ENCODE results near the gene SFTA2.
"Not testable (repeated sequence)": the region's sequence is repeated elsewhere in the genome, so short reads cannot be mapped to it uniquely, and the experiment has no call there.

SFTA2 gene

GRCh38 chr6:30932665-30933365 lies 845 bp upstream of the SFTA2 start:
- TF ChIP-seq CTCF (IDR thresholded peaks at IDR 0.05) = no peak
- TF ChIP-seq ZFX (IDR thresholded peaks at IDR 0.05; ENCODE audit: borderline replicate concordance) = no peak
- H3K27ac ChIP-seq = no peak overlapping the region

GRCh38 chr6:30931272-30931671 lies 698 bp downstream of the SFTA2 start:
- no peak overlapping the region for H3K27ac ChIP-seq
- no peak for TF ChIP-seq CTCF (IDR thresholded peaks at IDR 0.05)
- no peak for TF ChIP-seq ZFX (IDR thresholded peaks at IDR 0.05; ENCODE audit: borderline replicate concordance)

- TF ChIP-seq ZFX (IDR thresholded peaks at IDR 0.05; ENCODE audit: borderline replicate concordance) (no peak), CTCF (IDR thresholded peaks at IDR 0.05) (no peak)
- H3K27ac ChIP-seq = no peak overlapping the region
Measured at GRCh38 chr6:30930506-30930905, 1.5 kb downstream of the SFTA2 start.

GRCh38 chr6:30928677-30929076 lies 3.3 kb downstream of the SFTA2 start:
- no peak for TF ChIP-seq ZFX (IDR thresholded peaks at IDR 0.05; ENCODE audit: borderline replicate concordance)
- TF ChIP-seq CTCF (IDR thresholded peaks at IDR 0.05) = no peak
- H3K27ac ChIP-seq = no peak overlapping the region

- not testable (repeated sequence) for H3K27ac ChIP-seq
Measured at GRCh38 chr6:30927080-30927479, 4.9 kb downstream of the SFTA2 start.

- TF ChIP-seq CTCF (IDR thresholded peaks at IDR 0.05) (no peak), ZFX (IDR thresholded peaks at IDR 0.05; ENCODE audit: borderline replicate concordance) (no peak)
- no peak overlapping the region for H3K27ac ChIP-seq
Measured at GRCh38 chr6:30926644-30927043, 5.3 kb downstream of the SFTA2 start.

GRCh38 chr6:30924040-30924627 lies 7.8 kb downstream of the SFTA2 start:
- not testable (repeated sequence) for H3K27ac ChIP-seq

- no peak overlapping the region for H3K27ac ChIP-seq
- TF ChIP-seq ZFX (IDR thresholded peaks at IDR 0.05; ENCODE audit: borderline replicate concordance) (no peak), CTCF (IDR thresholded peaks at IDR 0.05) (no peak)
Measured at GRCh38 chr6:30922447-30922852, 9.5 kb downstream of the SFTA2 start.
